ENCODE data around the gene ZNF487. TPM values are rescaled to one million over a fixed set of nuclear protein-coding genes. Genes with fewer than 3 reads are reported as not detected.

Gene ZNF487
- total RNA-seq, 4 donors from 2014 or later, result 7.3 to 23.7 (median 18.3) TPM

GRCh38 chr10:43408331-43408709 is 28.6 kb upstream of the ZNF487 start:
- H3K4me3 ChIP-seq, result peak overlapping the region; percentile 72 to 91 (median 88)
- peak overlapping the region; percentile 90 to 99 (median 98) for H3K27ac ChIP-seq
- no peaks in the 10 kb centered on the region for H3K27me3 ChIP-seq
- WGBS, 2 donors, result 1% methylated on average over 29 to 31 of the region's 31 CpGs
- no peaks in the 10 kb centered on the region for H3K9me3 ChIP-seq
- no peaks in the 10 kb centered on the region for H3K36me3 ChIP-seq
- H3K4me1 ChIP-seq, result peaks cover 0 to 44% (median 30%) of the 10 kb centered on the region in 4 donors
- no peak for DNase-seq (ENCODE audit: low spot score in 2 of 2)
- TF ChIP-seq POLR2A (IDR thresholded peaks at IDR 0.05) (no peak), CTCF (IDR thresholded peaks at IDR 0.05) (no peak), EP300 (IDR thresholded peaks at IDR 0.05) (no peak)

DNA sequence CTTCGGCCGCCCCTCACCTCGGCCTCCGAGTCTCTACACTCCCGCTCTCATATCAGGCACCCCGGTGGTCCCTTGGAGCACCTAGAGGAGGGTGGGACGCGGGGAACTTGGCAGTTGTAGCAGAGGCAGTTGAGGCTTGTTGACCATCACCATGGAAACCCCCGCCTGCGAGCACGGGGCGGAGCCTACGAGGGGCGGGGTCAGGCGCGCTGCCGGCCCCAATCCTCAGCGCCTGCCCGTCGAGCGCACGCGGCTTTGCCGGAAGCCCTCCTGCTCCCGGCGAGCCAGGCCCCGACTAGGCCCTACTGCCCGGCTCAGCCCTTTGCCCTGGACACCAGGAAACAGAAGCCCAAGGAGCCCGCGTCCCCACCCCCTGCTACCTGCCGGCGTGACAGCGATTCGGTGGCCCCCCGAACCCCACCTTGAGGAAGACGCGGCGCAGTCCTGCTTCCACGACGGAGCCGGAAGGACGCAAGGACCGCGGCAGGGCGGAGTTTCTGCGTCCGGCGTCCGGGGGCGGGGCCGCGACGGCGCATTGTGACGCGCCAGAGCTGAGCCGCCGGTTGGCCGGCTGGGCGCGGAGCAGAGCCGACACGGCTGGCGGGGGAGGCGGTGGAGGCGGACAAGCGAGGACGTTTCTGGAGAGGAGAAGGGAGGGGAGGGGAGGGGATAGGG is 28.1 kb upstream of the ZNF487 start, which contains the start of gene HNRNPF:
Gene HNRNPF, minus strand, starts transcription at position 477 of the 675 bp plus-strand sequence. CDS start 21,302 bp downstream, outside the sequence.
- H3K4me1 ChIP-seq, result peaks cover 0 to 38% (median 26%) of the 10 kb centered on the region in 4 donors
- no peaks in the 10 kb centered on the region for H3K27me3 ChIP-seq
- H3K9me3 ChIP-seq, result no peaks in the 10 kb centered on the region
- H3K36me3 ChIP-seq, result no peaks in the 10 kb centered on the region
- peak within 1 kb of the TSS; percentile 90 to 99 (median 98) for H3K27ac ChIP-seq
- 0 to 1% methylated on average over 20 to 47 of the region's 68 CpGs for WGBS, 2 donors
- TF ChIP-seq POLR2A (IDR thresholded peaks at IDR 0.05) (peak; percentile 97 to 100), CTCF (IDR thresholded peaks at IDR 0.05) (peak in 2 of 5 experiments; percentile 43 to 53), EP300 (IDR thresholded peaks at IDR 0.05) (peak; percentile 86 to 99)
- H3K4me3 ChIP-seq, result peak within 1 kb of the TSS; percentile 72 to 91 (median 88)
- DNase-seq (ENCODE audit: low spot score in 2 of 2), result peak; percentile 88

DNA sequence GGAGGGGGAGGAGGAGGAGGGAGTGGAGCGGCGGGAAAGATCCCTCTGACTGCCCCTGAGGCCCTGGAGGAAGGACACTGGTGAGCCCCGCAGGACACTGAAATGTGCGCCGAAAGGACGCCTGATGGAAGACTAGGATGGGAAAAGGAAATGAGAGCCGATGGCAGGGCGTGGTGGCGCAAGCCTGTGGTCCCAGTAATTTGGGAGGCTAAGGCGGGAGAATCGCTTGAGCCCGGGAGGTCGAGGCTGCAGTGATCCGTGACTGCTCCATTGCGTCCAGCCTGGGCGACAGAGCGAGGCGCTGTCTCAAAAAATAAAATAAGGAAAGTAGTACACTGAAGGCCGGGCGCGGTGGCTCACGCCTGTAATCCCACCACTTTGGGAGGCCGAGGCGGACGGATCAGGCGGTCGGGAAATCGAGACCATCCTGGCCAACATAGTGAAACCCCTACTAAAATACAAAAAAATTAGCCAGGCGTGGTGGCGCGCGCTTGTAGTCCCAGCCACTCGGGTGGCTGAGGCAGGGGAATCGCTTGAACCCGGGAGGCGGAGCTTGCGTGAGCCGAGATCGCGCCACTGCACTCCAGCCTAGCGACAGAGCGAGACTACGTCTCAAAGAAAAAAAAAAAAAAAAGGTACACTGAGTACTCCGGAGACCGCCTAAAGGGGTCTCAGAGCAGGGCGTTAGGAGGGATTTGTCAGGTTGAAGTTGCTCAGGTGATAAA is 27.4 kb upstream of the ZNF487 start:
- no peaks in the 10 kb centered on the region for H3K27me3 ChIP-seq
- H3K4me1 ChIP-seq, result peaks cover 0 to 31% (median 20%) of the 10 kb centered on the region in 4 donors
- H3K9me3 ChIP-seq, result no peaks in the 10 kb centered on the region
- WGBS, 2 donors, result 18 to 21% methylated on average over 46 of the region's 46 CpGs
- H3K4me3 ChIP-seq, result peak overlapping the region; percentile 72 to 91 (median 88)
- H3K36me3 ChIP-seq, result no peaks in the 10 kb centered on the region
- DNase-seq (ENCODE audit: low spot score in 2 of 2), result no peak
- peak overlapping the region; percentile 90 to 99 (median 98) for H3K27ac ChIP-seq
- TF ChIP-seq CTCF (IDR thresholded peaks at IDR 0.05) (no peak), EP300 (IDR thresholded peaks at IDR 0.05) (no peak), POLR2A (IDR thresholded peaks at IDR 0.05) (no peak)

DNA sequence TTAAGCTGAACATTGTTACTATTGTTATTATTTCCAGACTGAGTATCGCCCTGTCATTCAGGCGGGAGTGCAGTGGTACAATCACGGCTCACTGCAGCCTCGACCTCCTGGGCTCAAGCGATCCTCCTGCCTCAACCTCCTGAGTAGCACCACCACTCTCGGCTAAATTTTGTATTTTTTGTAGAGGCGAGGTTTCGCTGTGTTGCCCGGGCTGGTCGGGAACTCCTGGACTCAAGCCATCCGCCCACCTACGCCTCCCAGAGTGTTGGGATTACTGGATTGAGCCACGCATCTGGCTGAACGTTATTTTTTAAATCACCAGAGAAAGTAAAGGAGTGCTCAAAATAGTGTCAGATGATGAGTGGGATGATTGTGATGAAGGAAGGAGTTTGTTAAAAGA is 26.6 kb upstream of the ZNF487 start:
- Histone ChIP-seq H3K27me3 (no peaks in the 10 kb centered on the region), H3K4me3 (no peak overlapping the region)

More for the DNA sequence above, 26.6 kb upstream of the ZNF487 start:
- Histone ChIP-seq H3K4me1 (peaks cover 0 to 23% (median 13%) of the 10 kb centered on the region in 4 donors), H3K27ac (peak overlapping the region in 1 of 4 donors; percentile 98), H3K9me3 (no peaks in the 10 kb centered on the region), H3K36me3 (no peaks in the 10 kb centered on the region)
- 79 to 80% methylated on average over 14 of the region's 14 CpGs for WGBS, 2 donors
- no peak for TF ChIP-seq CTCF (IDR thresholded peaks at IDR 0.05)
- no peak for TF ChIP-seq POLR2A (IDR thresholded peaks at IDR 0.05)
- no peak for TF ChIP-seq EP300 (IDR thresholded peaks at IDR 0.05)
- DNase-seq (ENCODE audit: low spot score in 2 of 2), result no peak
